ENCODE measurements around the gene ATG7. TPM values are rescaled to one million over a fixed set of nuclear protein-coding genes. Genes with fewer than 3 reads are reported as not detected.

ATG7 gene
- total and polyA plus RNA-seq, 8 donors: 25.0 to 73.3 (median 29.6) TPM

DNA sequence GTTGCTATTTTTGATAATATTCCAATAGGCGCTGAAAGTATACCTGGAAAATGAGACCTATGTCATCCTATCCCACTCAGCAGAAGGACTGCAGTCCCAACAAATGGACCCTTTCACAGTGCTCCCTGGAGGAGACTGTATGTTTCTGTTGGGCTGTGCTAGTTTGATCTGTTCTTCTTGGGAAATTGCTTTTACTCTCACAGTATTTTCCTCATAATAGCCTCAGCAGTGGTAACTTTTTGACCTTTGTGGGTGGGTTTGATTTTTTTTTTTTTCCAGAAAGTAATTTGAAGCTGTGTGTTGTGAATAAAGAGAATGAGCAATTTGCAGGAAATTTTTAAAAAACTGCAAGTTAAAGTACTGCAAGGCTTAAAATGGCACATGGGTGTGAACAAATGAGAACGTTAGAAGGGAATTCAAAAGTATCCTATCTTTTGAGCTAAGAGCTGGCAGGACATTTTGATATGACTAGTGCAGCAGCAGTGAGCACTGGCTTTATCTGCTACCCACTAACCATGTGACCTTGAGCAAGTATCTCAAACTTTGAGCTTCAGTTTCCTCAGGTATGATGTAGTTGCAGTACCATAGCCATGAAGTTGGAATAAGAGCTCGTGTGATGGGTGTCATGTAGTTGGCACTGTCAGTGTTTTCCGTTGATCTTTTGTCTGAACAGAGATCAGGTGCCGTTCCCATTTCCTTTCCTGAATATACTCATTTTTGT lies 118.4 kb downstream of the ATG7 start:
- Histone ChIP-seq H3K27ac (no peak overlapping the region), H3K36me3 (peaks cover 0 to 12% of the 10 kb centered on the region in 2 donors), H3K27me3 (no peaks in the 10 kb centered on the region), H3K9me3 (no peaks in the 10 kb centered on the region), H3K4me3 (no peak overlapping the region), H3K4me1 (peaks cover 14 to 17% of the 10 kb centered on the region in 2 donors)
- ATAC-seq (peak; percentile 22), DNase-seq (no peak)
- intact Hi-C loops (cut with DNase I): no loop called here
- TF ChIP-seq, protein P1, sequence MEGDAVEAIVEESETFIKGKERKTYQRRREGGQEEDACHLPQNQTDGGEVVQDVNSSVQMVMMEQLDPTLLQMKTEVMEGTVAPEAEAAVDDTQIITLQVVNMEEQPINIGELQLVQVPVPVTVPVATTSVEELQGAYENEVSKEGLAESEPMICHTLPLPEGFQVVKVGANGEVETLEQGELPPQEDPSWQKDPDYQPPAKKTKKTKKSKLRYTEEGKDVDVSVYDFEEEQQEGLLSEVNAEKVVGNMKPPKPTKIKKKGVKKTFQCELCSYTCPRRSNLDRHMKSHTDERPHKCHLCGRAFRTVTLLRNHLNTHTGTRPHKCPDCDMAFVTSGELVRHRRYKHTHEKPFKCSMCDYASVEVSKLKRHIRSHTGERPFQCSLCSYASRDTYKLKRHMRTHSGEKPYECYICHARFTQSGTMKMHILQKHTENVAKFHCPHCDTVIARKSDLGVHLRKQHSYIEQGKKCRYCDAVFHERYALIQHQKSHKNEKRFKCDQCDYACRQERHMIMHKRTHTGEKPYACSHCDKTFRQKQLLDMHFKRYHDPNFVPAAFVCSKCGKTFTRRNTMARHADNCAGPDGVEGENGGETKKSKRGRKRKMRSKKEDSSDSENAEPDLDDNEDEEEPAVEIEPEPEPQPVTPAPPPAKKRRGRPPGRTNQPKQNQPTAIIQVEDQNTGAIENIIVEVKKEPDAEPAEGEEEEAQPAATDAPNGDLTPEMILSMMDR (IDR thresholded peaks at IDR 0.05): no peak

DNA sequence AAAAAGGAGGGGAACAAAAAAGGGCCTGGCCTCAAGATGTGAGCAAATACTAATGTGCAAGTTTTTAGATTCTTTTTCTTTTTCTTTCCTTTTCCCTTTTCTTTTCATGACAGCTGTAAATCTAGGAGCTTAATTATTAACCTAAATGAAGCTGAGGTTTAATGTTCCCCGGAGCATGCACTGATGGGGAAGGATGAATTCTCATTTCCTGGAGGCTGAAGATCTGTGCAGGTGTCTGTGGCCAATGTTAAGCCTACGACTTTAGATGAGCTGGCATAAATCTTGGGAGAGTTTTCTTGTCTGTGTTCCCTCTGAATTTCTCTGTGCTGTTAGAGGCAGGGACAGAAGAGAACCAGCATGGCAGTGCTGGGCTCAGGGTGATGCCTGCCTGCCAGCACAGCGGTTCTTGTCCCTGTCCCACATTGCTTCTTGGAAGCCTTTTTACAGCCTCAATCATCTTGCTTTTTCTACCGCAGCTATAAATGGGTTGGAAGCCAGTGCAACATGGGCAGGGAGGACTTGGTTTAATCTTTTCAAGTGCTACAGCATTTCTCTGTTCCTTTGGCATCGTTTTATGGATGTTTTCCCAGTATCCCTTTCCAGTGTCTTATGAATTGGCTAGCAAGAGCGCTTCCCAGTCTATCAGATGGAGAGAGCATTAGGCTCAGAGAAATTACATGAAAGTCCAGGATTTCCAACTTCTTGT lies 119.1 kb downstream of the ATG7 start:
- DNase-seq: no peak
- Histone ChIP-seq H3K4me3 (no peak overlapping the region), H3K27me3 (no peaks in the 10 kb centered on the region), H3K36me3 (peaks cover 0 to 12% of the 10 kb centered on the region in 2 donors), H3K27ac (no peak overlapping the region), H3K9me3 (no peaks in the 10 kb centered on the region), H3K4me1 (peaks cover 12 to 14% of the 10 kb centered on the region in 2 donors)
- intact Hi-C loops (cut with DNase I): no loop called here
- TF ChIP-seq, protein P1 (IDR thresholded peaks at IDR 0.05): no peak
- no peak for ATAC-seq

DNA sequence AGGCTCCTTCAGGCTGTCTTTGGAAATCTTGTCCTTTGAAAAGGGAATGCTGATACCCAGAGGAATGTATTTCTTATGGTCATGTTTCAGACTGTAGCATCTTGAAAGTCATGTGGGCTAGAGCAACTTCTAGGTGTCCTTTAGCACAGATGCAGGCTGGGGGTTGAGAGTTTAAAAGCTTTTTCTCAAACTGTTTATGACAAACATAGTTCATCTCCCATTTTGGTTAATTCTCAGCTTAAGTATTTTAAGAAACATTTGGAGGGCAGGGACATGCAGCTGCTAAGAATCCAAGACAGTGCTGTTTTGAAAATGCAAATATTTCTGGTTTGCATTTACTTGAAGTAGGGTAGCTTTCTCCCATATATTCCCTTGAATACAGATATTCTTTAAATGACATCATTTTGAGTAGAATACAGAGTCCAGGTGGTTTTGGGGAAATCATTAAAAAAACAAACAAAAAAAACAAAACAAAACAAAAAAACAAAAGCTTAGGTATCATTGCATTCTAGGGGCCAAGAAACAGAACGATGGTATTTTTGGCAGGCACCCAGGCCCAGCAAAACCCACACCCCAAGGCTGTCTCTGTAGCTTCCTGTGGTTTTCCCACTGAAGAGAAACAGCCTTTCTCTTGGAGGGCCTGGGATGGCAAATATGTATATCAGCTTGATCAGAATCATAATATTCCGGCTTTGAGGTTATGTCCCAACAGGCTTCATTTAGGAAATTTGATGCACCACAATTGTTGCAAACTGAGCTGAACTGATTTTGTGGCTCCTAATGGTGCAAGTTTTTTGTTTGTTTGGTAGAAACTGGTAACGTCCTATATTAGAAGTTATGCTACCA lies 120.0 kb downstream of the ATG7 start:
- Histone ChIP-seq H3K4me1 (peaks cover 7 to 10% of the 10 kb centered on the region in 2 donors), H3K27me3 (no peaks in the 10 kb centered on the region), H3K27ac (no peak overlapping the region), H3K9me3 (no peaks in the 10 kb centered on the region), H3K4me3 (no peak overlapping the region), H3K36me3 (peaks cover 0 to 12% of the 10 kb centered on the region in 2 donors)
- no peak for ATAC-seq
- peak in 1 of 4 donors; percentile 42 for DNase-seq
- intact Hi-C loops (cut with DNase I): no loop called here
- TF ChIP-seq, protein P1 (IDR thresholded peaks at IDR 0.05): no peak

- H3K27me3 ChIP-seq: no peaks in the 10 kb centered on the region
These were observed 120.6 kb downstream of the ATG7 start for GRCh38 chr3:11392860-11393114.

More at GRCh38 chr3:11392860-11393114, 120.6 kb downstream of the ATG7 start:
- DNase-seq (no peak), ATAC-seq (no peak)
- H3K27ac ChIP-seq: no peak overlapping the region
- H3K9me3 ChIP-seq: no peaks in the 10 kb centered on the region
- intact Hi-C loops (cut with DNase I): no loop called here
- TF ChIP-seq, protein P1 (IDR thresholded peaks at IDR 0.05): no peak
- peaks cover 7 to 10% of the 10 kb centered on the region in 2 donors for H3K4me1 ChIP-seq
- peaks cover 0 to 6% of the 10 kb centered on the region in 2 donors for H3K36me3 ChIP-seq
- H3K4me3 ChIP-seq: no peak overlapping the region
